ENCODE measurements around the gene KIF6.

The KIF6 gene

DNA sequence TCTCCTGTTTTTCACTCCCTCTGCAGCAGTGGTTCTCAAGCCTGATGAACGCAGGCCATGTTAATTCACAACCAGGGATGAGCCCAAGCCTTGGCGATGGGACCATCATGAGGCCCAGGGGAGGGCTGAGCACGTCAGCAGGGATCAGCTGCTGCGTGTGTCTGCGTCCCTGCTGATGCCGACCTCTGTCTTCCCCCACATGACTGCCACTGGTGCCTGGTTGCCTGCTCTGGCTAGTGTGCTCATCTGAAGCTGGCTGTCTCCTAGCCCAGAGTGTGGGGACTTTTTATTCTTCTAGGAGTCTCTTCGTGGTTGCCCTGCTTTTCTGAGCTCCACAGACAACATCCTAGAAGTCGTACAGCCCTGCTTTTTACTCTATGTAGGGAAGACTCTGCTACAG, 361.9 kb downstream of the KIF6 start:
- DNase-seq (ENCODE audit: insufficient read length, low spot score) = no peak
- FAIRE-seq = no peak

DNA sequence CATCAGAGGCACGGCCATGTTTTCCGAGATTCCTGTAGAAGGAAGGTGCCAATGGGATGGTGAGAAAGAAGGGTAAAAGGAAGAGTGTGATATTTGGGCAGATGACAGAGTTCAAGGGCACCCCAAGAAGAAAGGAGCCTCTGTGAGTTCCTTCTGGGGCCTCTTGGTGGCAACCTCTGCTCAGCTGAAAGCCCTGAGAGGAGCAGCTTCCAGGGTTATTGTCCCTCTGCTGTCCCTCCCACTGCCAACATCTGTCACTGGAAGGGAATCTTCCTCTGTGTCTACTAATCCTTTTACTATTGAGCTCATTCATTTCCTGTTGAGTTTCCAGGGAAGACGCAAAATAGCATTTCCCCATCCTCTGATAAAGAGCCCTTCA, 362.7 kb downstream of the KIF6 start:
- FAIRE-seq (no peak), DNase-seq (ENCODE audit: insufficient read length, low spot score) (no peak)

DNA sequence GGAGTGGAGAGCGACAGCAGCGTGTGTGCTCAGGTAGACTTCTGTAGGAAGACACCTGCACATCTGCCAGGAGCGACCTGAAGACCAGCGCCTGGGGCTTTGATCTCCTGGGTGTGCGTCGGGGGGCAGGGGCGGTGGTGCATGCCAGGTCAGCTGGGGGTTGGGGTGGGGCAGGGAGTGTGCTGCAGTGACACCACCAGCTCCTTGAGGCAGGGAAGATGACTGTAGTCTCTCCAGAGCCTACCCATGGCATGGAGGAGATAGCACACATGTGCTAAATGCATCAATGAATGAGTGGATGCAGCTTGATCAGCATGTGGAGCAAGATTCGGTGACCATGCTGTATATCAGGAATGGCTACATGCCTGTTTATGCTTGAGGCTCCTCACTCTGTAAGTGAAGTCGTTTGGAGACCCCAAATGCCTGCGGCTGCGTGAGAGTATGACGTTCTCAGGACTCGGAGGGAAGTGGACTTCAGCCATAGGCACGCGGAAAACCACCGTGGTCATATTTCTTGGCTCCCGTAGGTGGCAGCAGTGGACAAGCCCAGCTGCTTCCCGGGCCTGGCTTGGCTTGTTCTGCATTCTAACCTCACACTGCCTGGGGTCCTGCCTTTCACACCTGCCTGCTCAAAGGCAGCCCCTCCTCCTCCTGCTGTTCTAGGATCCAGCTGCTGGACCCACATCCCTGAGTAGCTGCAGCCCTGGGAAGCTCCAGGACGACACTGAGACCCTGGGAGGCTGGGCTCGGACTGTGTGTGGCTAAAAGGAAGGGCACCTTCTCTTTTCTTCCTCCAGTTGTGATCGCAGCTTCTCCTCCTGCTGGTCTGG, 363.3 kb downstream of the KIF6 start:
- FAIRE-seq (peak; percentile 92), DNase-seq (ENCODE audit: insufficient read length, low spot score) (peak; percentile 76)

DNA sequence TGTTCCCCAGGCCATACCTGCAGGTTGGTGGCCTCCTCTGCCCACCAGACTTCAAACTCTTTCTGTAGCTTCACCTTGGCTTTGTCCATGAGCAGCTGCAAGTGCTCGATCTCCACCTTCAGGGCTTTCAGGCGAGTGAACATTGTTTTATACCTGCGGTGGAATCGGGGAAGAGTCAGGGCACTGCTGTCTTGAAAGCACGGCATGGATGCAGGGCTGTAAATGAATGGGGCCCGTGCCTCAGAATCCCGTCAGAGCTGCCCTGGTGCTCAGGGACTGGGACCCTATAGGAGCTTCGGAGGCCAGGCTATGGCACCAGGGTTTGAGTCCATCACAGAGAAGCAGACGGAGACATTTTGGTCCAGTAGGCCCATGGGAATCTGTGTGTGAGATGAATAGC, 364.8 kb downstream of the KIF6 start:
- FAIRE-seq (no peak), DNase-seq (ENCODE audit: insufficient read length, low spot score) (no peak)

DNA sequence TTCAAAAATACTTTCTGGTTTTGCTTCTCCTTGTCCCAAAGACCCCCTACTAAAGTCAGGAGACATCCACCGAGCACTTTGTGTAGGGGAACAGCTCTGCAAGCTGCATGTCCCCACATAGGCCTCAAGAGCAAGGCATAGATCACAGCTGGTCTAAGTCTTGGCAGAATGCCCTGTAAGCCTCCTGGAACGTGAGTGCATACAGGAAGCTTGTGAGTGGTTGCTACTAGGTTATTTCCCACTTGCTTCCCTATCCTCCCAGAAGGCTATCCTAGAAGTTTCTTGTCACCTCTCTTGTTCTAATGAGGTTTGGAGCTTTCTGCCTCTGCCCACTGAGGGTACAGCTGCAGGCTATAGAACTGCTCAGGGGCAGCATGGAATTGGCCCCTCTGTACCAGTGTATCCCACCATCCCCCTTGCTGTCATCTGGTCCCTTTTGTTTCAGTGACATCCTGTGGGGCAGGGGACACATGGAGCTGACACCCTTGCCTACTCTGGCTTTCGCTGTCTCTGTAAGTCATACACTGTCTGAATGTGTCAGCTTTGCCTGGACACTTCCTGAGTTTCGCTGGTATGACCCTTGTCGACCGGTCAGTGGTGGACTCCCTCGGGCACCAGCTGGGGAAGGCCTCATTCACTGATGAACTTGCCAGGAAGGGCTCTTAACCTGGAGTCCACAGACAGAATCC, 367.1 kb downstream of the KIF6 start:
- FAIRE-seq (no peak), DNase-seq (ENCODE audit: insufficient read length, low spot score) (no peak)

DNA sequence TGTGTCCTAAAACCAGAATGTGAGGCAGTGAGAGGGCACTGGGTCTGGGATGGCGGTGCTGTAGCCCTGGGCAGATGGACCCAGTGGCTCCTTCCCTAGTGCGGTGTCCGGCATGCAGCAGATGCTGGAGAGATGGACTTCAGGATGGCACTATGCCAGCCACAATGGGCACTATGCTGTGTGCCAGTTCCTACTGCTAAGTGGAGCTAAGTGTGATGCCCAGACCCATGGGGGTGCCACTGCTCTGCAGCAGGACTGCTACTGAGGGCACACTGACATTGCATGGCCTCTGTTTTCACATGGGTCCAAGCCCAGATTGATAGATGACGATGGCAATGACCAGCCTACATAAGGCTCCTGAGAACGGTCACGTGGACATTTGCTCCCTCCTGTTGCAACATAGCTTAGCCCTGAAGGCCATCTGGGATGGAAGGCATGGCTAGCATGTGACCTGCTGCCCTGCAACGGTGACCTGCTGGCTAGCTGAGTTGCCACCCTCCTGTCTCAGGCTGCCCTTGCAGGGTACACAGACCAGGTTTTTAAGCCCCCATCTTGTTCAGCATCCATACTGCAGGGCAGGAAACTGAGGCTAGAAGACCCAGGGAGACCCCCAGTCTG, 371.4 kb downstream of the KIF6 start:
- FAIRE-seq (no peak), DNase-seq (ENCODE audit: insufficient read length, low spot score) (no peak)

DNA sequence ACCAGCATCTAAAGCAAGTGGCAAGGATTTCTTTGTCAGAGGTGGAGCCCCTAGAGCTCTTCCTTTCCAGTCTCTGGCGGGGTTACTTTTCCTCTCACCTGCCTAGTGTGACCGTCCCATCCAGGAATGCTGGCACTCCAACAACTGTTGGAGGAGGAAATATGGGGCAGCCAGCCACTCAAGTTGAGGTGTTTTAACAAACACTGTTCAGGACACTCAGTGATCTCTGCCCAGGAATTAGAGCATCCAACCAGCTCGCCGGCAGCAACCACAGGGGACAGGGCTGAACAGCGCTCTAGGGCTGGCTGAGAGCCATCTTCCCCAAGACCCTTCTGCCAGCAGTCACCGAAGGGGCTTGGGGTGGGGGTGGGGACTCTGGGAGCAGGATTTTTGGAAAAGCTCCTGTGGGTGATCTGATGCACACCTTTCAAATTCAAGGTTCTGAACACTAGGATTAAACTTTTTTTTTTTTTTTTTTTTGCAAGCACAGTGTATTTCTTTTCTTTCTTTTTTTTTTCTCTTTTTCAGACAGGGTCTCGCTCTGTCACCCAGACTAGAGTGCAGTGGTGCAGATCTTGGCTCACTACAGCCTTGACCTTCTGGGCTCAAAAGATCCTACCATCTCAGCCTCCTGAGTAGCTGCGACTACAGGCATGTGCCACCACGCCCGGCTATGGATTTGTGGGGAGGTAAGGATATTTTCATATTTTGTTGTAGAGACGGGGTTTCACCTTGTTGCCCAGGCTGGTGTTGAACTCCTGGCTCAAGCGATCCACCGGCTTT, 374.3 kb downstream of the KIF6 start:
- FAIRE-seq = no peak
- no peak for DNase-seq (ENCODE audit: insufficient read length, low spot score)

DNA sequence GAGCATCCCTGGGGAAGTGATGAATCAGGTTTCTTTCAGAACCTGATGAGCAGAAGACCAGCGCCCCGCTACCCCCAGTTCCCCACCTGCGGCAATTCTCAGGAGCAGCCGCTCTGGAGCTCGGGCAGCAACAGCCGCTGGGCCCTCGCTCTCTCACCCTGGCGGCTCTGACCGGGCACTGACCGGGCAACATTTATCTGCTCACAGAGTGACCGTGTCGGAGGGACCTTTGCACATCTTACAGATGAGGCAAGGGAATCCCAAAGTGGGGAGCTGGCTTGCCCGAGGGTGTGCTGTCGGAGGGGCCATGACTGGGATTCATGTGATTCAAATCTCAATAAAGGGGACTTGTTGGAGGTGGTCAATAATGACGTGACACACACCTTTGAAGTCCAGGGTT, 376.5 kb downstream of the KIF6 start:
- no peak for FAIRE-seq

DNA sequence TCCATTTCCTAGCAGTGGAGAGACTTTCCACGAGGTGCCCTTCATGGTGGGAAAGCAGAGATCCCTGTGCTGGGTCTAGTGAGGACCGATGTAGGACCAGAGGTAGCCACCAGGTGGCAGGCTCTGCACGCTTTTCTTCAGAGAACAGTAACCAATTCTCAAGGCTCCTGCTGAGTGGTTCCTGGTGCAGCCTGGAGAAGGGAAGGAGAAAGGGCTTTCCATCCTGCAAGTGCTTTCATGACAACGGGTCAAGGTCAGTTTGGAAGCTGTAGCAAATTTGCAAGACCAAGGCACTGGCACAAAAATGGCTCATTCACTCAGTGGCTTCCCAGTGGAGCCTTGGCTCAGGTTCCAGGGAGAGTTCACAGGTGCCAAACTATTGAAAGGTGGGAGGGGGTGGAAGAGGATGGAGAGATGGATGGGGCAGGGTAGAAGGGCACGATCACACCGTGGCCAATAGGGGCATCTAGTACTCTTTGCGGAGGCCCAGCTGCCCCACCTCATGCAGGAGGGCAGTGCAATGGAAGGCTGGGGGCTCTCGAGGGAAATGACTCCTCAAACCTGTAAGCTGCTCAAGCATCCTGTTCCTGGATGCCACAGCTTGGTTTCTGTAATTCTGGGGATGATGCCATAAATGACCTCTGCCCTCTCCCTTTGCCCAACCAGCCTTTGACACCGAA, 377.2 kb downstream of the KIF6 start:
- peak; percentile 86 for FAIRE-seq
- peak; percentile 73 for DNase-seq (ENCODE audit: insufficient read length, low spot score)

More for the DNA sequence above, 376.5 kb downstream of the KIF6 start:
- DNase-seq (ENCODE audit: insufficient read length, low spot score) = no peak

DNA sequence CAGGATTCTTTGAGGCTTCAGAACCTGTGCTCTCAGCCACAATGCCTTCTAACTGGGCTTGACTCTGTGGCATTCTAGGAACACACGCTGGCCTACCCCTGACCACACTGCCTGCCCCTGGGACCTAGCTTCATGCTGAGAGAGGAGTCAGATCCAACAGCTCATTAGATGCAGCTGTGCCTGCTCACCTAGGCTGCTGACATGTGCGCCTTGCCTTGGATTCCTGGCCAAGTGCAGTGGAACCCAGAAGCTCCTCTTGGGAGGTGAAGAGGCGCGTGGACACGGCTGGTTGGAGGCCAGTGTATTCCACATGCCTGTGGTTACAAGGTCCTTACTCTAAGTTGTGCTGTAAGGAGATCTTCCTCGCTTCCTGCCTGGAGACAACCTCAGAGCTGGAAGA, 378.0 kb downstream of the KIF6 start:
- DNase-seq (ENCODE audit: insufficient read length, low spot score) (no peak), FAIRE-seq (no peak)

DNA sequence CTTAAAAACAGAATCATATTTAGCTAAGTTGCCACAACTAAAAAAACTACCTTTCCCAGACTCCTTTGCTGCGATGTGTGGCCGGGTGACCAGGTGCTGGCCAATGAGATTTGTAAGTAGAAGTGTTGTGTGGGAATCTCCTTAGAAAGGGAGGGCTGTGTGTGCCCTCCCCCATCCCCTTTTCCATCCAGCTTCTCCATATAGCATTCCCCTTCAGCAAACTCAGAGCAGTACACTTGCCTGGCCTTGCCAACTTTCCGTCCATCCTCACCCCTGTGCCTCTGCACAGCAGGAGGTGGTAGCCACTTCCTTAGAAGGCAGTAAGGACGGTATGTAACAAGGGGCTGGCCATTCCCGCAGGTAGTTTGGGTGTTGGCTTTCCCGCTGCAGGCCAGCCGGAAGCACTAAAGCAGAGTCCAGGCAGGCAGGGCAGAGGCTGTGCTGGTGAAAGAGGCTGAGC, 380.4 kb downstream of the KIF6 start:
- DNase-seq (ENCODE audit: insufficient read length, low spot score) = no peak
- no peak for FAIRE-seq

DNA sequence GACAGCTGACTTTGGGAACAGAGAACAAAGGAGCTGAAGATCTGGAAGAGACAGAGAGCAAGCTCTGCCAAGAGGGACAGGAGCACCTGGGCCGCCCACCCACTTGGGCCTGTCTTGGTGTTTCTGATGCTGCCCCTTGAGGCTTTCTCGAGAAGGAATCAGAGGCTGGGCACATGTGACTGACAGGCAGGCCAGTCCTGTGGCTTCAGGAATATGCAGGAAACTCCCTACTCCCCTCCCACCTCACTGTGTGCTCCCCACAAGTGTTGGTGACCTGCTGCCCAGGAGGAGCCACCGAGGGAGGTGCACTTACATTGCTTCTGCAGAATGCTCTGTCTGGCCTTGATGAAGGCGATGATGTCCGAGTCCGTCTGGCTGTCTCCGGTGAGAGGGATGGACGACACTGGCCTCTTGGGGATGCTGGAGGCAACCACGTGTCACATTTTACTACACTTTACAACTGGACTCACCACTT, 381.8 kb downstream of the KIF6 start:
- no peak for DNase-seq (ENCODE audit: insufficient read length, low spot score)
- no peak for FAIRE-seq

DNA sequence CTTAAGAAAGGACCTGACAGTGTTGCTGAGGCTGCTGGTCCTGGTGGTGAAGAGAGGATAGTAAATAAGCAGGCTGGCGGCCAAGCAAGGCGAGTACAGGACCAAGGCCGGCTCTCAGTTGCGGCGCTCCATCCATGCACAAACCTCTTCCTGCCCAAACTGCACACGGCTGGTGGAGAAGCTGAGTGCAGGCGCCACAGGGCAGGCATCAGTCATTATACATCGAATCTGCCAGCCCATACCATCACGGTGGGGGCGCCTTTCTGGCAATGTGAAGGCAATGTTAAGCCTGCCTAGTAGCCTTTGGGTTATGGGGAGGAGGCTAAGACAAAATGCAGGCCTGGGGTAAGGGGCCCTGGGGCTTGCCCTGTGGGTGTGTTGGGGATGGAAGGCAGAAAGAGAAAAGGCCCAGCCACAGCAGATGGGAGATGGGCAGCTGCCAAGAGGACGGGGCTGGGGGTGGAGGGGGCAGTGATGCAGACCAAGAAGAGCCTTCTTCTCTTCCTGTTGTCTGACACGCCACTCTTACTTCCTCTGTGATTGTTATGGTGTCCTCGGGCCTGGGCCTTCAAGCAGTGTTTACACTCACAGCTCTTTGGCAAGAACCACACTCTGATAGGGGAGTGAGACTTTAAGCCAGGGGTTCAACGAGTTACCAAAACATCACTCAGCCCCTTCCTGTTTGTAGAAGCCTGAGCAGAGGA, 382.4 kb downstream of the KIF6 start:
- FAIRE-seq (peak; percentile 28), DNase-seq (ENCODE audit: insufficient read length, low spot score) (no peak)

DNA sequence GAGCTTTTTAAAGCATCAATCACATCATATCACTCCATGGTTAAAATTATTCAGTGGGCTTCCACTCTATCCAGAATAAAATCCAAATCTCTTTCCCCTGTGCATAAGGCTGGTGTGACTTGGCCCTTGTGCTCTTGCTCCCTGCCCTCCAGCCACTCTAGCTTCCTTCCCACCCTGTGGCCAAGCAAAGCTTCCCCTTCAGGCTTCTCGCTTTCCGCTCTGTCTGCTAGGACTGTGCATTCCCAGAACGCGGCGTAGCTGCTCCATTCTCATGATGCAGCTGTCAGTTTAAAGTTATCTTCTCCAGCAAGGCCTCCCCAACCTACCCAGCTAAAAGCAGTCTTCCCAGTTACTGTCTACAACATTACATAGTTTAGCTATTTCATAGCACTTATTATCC, 383.3 kb downstream of the KIF6 start:
- no peak for FAIRE-seq

DNA sequence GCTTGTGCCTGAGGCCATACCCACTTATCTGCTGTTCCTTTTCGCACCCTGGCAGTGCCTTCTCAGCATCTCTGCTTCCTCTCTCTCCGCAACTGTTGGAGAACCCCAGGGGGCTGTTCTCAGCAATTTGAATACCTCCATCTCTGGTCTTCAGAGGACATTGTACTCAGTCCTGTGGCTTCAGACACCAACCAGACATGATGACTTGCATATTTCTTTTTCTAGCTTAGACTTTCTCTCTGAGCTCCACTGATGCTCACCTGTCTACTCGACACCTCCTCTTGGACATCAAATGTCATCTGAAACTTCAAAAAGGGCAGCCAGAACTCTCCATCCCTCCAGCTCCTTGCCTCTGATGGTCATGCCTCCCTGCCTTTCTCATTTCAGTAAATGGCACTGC, 383.9 kb downstream of the KIF6 start:
- no peak for FAIRE-seq
- no peak for DNase-seq (ENCODE audit: insufficient read length, low spot score)

More for the DNA sequence above, 383.3 kb downstream of the KIF6 start:
- DNase-seq (ENCODE audit: insufficient read length, low spot score) = no peak

DNA sequence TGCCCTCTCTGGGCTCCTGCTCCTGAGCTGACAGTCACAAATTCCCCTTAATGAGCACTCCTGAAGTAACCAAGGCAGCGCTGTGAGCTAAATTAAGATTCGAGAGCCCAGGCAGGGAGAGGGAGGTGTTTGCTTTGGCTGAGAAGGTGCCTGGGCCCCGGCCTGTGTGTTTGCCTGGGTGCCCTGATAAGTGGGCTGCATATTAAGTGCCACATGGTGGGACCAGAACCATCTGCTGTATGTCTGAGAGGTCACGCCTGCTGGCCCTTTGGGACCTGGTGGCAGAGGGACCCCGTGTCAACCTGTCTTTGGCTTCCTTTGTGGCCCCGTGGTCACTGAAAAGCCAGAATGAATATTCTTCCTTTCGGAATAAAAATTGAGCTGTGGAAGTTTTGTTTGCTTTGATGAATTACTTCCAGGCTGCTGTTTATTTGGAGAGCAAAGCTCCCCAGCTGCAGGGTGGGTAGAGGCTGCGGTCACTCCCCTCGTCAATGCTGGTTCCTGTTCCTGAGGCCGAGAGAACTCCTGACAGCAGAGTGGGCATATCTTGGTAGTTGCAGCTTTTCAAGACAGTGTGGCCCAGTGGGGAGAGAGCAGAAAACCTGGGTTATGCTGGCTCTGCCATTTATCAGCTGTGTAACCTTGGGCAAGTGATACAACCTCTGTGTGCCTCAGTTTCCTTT, 385.2 kb downstream of the KIF6 start:
- no peak for DNase-seq (ENCODE audit: insufficient read length, low spot score)
- FAIRE-seq = no peak

DNA sequence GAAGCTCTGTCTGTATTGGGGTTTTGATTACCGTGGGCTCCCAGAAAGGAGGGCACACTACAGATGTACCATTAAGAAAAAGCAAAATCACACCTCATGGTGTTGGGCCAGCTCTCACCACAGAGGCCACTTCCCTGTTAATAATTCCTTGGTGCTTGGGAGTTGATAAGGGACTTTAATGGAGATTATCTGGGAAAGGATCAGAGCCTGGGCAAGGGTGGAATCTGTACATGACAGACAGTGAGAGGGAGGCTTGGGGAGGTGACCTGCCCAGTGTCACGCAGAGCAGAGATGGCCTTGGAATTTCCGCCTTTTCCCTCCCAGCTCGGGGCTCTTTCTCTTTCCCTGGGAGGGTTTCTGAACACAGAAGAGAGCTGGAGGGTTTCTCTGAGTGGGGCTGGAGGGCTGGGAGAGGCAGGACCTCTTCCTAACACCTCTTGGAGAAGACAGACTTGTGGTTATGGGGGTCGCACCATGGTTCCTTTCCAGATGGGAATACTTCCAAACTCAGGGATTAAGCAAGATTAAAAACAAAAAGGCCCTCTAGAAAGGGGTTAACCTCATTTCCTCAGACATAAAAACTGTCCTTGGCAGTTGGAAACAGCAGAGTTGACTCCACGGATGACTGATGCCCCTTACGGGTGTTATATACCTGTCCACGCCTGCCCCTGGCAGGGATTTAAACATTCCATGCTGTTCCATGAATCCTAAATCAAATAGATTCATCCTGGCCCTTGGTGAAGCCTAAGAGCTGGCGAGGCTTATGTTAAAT, 385.9 kb downstream of the KIF6 start:
- DNase-seq (ENCODE audit: insufficient read length, low spot score) (no peak), FAIRE-seq (no peak)

DNA sequence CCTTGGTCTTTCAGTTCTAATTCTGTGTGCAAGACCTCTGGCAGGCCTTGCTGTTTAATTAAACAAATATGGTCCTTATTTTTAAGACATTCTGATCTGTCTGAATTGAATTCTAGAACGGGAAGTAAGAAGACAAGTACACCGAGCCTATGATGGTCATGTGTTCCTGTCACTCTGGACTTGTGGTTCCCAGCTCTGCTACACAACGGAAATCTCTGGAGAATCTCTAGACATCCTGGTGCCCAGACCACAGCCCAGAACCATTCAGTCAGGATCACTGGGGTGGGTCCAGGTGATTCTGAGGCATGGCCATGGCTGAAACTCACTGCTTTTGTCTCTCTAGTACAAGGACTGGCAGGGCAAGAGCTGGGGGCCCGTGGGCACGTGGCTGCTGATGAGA, 386.8 kb downstream of the KIF6 start:
- FAIRE-seq (no peak), DNase-seq (ENCODE audit: insufficient read length, low spot score) (no peak)

All from GM19239 (cell line).